Right lobe of liver (tissue), 6 donors: ENCODE data around the gene TNFRSF14. TPM values are rescaled to one million over a fixed set of nuclear protein-coding genes. Genes with fewer than 3 reads are reported as not detected.

Experiments used
- ATAC-seq, 4 donors: fragments of 200-7000 bp; cut with Tn5 transposase; one replicate each; pipeline ENCODE4 v1.9.1; 2020; ENCODE audit warnings: mild to moderate bottlenecking in 4 of 4, moderate library complexity in 4 of 4
- DNase-seq, 3 donors: peaks; one replicate each; pipeline ENCODE4 v3.0.0-alpha.2; 2020
- H3K27ac ChIP-seq, 3 donors: fragments of 200-600 bp; one replicate each; pipeline ENCODE4 v1.8.0; 2022
- H3K27me3 ChIP-seq, 2 donors: fragments of 200-600 bp; one replicate each; pipeline ENCODE4 v1.8.0; 2022
- H3K36me3 ChIP-seq, 4 donors: fragments of 200-600 bp; sonication (generic) in 1 of 4; one replicate each; pipeline versions ENCODE4 v1.5.1 to v1.8.0; 2017 to 2022; ENCODE audit warnings: control low read depth in 1 of 4
- H3K4me1 ChIP-seq, 4 donors: fragments of 200-600 bp; sonication (generic) in 1 of 4; one replicate each; pipeline versions ENCODE4 v1.5.1 to v1.8.0; 2017 to 2022; ENCODE audit warnings: control low read depth in 1 of 4
- H3K4me3 ChIP-seq, 3 donors: fragments of 200-600 bp; one replicate each; pipeline ENCODE4 v1.8.0; 2022
- H3K9me3 ChIP-seq, 4 donors: fragments of 200-600 bp; sonication (generic) in 1 of 4; one replicate each; pipeline versions ENCODE4 v1.5.1 to v1.8.0; 2017 to 2022; ENCODE audit warnings: control low read depth in 1 of 4
- CTCF ChIP-seq, 4 donors: fragments of 200-600 bp in 3 of 4; fragments of 450-650 bp in 1 of 4; IDR thresholded peaks; one replicate each; pipeline versions ENCODE4 v1.5.1 to v1.8.0; 2016 to 2022; ENCODE audit warnings: antibody characterized with exemption in 4 of 4, mild to moderate bottlenecking in 2 of 4
- POLR2A ChIP-seq: fragments of 450-650 bp; IDR thresholded peaks from one replicate; pipeline ENCODE4 v1.6.1; 2017; ENCODE audit warnings: antibody characterized with exemption, mild to moderate bottlenecking
- WGBS: methylation state at CpG from one replicate; pipeline ENCODE4 v1.1.6; 2018; ENCODE audit warnings: low coverage, low lambda C conversion rate; ENCODE audit not compliant: insufficient coverage; ENCODE audit errors: missing lambda C conversion rate; 5-methylcytosine and 5-hydroxymethylcytosine counted together
- intact Hi-C, 2 donors: fragments of 100-400 bp; cut with DNase I; formaldehyde crosslinking; loops; one replicate each; pipeline versions ENCODE4 v1.11.2 to v1.14.1; 2022
- total RNA-seq, 6 experiments: library from RNA; depleted of rRNA in 2 of 6; stranded (reverse); fragments of >200 nt in 2 of 6; fragmentation: NEBNext Ultra II Directional in 3 of 6; extraction: Animal tissue kit (Norgen Biotek cat#: 25700) in 3 of 6; gene quantifications; one replicate each; pipeline versions ENCODE4 v1.1.0 to v1.2.4, GENCODE V29; 2016 to 2023
- donor health status: DM: no; HTN: yes; CAD: no.
- donor health status: DM: no; HTN: no; CAD: no.
- donor health status: DM: no; HTN: no; CAD: no.
- donor health status: DM: no; HTN: yes; CAD: no.
- donor health status: DM: no; HTN: yes; CAD: no.

Gene TNFRSF14
- total RNA-seq, 6 experiments from 2014 or later: 31.0 to 54.8 (median 41.1) TPM

GRCh38 chr1:2583331-2583791, 27.2 kb downstream of the TNFRSF14 start:
- H3K27me3 ChIP-seq: no peaks in the 10 kb centered on the region
- no peaks in the 10 kb centered on the region for H3K36me3 ChIP-seq
- intact Hi-C loops: no loop called here
- ATAC-seq: no peak
- no peaks in the 10 kb centered on the region for H3K9me3 ChIP-seq
- peaks cover 0 to 16% (median 4%) of the 10 kb centered on the region in 4 donors for H3K4me1 ChIP-seq
- TF ChIP-seq POLR2A: no peak
- no peak for TF ChIP-seq CTCF (IDR thresholded peaks at IDR 0.05)
- DNase-seq: peak in 2 of 3 donors; percentile 15 to 56
- H3K27ac ChIP-seq: no peak overlapping the region
- no peak overlapping the region for H3K4me3 ChIP-seq
- WGBS: 60% methylated on average over 1 of the region's 5 CpGs

GRCh38 chr1:2583871-2584351, 27.7 kb downstream of the TNFRSF14 start:
- intact Hi-C loops: no loop called here
- TF ChIP-seq POLR2A (no peak), CTCF (IDR thresholded peaks at IDR 0.05) (no peak)
- no peak overlapping the region for H3K27ac ChIP-seq
- H3K36me3 ChIP-seq: no peaks in the 10 kb centered on the region
- no peaks in the 10 kb centered on the region for H3K27me3 ChIP-seq
- DNase-seq: peak in 2 of 3 donors; percentile 23 to 53
- H3K4me3 ChIP-seq: no peak overlapping the region
- no peaks in the 10 kb centered on the region for H3K9me3 ChIP-seq
- 59% methylated on average over 10 of the region's 14 CpGs for WGBS
- ATAC-seq: no peak
- H3K4me1 ChIP-seq: peaks cover 0 to 12% (median 4%) of the 10 kb centered on the region in 4 donors

GRCh38 chr1:2584686-2585317, 28.6 kb downstream of the TNFRSF14 start:
- intact Hi-C loops: no loop called here
- Histone ChIP-seq H3K27ac (peak overlapping the region; percentile 94 to 98 (median 94)), H3K36me3 (no peaks in the 10 kb centered on the region), H3K27me3 (no peaks in the 10 kb centered on the region), H3K4me3 (peak overlapping the region; percentile 74 to 92 (median 78)), H3K9me3 (no peaks in the 10 kb centered on the region), H3K4me1 (peaks cover 0 to 12% (median 4%) of the 10 kb centered on the region in 4 donors)
- TF ChIP-seq CTCF (IDR thresholded peaks at IDR 0.05): no peak
- no peak for TF ChIP-seq POLR2A
- DNase-seq (no peak), ATAC-seq (no peak)
- 43% methylated on average over 8 of the region's 12 CpGs for WGBS

- Histone ChIP-seq H3K9me3 (no peaks in the 10 kb centered on the region), H3K27me3 (no peaks in the 10 kb centered on the region), H3K4me1 (peaks cover 0 to 12% (median 4%) of the 10 kb centered on the region in 4 donors), H3K27ac (peak overlapping the region; percentile 94 to 98 (median 94)), H3K36me3 (no peaks in the 10 kb centered on the region), H3K4me3 (peak overlapping the region; percentile 74 to 92 (median 78))
- 2% methylated on average over 13 of the region's 28 CpGs for WGBS
- intact Hi-C loops: no loop called here
- peak; percentile 41 to 56 (median 44) for ATAC-seq
- DNase-seq: peak; percentile 78 to 83 (median 82)
- TF ChIP-seq POLR2A: peak; percentile 83
- peak in 1 of 4 donors; percentile 3 for TF ChIP-seq CTCF (IDR thresholded peaks at IDR 0.05)
Measured at GRCh38 chr1:2585318-2586092, 29.3 kb downstream of the TNFRSF14 start.
